AG09319 (cell line): ENCODE measurements around the gene PRDM16.

Experiments used
- DNase-seq: peaks from one replicate; pipeline ENCODE4 v3.0.0-alpha.2; 2010; ENCODE audit warnings: low read depth; ENCODE audit errors: extremely low read depth
- TF ChIP-seq, protein P1 (sequence below): IDR thresholded peaks from 2 replicates; pipeline ENCODE4 v1.5.1; 2011; ENCODE audit warnings: low read depth, mild to moderate bottlenecking, inconsistent platforms, low read length, moderate library complexity

The PRDM16 gene

DNA sequence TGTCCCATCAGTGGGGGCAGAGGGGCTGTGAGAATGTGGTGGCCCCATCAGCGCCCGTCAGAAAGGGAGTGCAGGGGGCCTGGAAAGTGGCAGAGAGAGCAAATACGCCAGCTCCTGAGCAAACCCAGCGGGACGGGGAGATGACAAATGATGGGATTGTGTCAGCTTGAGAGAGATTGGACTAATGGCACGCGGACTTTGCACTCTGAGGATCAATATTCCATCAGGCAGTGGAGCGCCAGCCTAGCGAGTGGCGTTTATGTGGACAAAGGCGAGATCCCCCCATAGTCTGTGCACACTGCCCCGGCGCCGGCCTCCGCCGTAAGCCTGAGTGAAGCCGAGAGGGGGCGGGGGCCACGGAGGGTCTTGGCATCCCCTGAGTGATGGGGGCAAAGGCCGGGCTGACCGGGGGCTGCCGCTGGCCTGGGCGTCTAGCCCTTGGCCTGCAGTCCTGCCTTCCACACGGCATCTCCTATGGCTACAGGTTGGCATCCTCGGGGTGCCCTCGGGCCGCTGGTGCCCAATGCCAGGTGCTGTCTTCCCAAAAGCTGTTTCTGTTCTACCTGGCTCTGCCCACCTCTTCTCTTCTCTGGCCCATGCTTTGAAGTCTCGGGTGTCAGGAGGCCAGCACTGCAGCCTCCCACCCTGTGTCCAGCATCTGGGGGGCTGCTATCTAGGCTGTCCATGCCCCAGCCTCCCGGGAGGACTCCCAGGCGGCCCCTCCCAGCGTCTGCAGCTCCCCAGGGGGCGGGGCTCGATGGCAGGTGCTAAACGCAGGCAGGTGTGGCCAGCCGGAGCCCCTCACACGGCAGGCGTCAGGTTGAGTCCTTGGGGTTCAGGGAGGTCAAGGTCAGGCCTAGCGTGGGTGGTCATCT, 46.5 kb downstream of the PRDM16 start:
- no peak for DNase-seq

DNA sequence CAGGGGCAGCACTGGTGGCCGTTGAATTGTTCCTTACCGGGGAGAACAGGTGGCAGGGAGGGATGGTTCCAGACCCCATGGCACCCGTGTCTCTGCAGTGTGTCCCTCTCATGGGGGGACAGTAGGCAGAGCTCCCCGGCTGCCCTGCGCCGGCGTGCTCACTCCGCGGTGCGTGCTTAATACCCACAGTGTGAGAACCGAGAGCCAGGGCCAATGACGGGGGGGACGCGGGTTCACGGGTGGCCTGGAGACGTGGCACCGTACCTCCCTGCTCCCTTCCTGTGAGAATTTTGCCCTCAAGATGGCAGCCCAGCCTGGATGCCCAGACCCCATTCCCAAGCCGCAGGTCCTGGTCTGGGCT, 47.1 kb downstream of the PRDM16 start:
- DNase-seq: no peak
- TF ChIP-seq, protein P1, sequence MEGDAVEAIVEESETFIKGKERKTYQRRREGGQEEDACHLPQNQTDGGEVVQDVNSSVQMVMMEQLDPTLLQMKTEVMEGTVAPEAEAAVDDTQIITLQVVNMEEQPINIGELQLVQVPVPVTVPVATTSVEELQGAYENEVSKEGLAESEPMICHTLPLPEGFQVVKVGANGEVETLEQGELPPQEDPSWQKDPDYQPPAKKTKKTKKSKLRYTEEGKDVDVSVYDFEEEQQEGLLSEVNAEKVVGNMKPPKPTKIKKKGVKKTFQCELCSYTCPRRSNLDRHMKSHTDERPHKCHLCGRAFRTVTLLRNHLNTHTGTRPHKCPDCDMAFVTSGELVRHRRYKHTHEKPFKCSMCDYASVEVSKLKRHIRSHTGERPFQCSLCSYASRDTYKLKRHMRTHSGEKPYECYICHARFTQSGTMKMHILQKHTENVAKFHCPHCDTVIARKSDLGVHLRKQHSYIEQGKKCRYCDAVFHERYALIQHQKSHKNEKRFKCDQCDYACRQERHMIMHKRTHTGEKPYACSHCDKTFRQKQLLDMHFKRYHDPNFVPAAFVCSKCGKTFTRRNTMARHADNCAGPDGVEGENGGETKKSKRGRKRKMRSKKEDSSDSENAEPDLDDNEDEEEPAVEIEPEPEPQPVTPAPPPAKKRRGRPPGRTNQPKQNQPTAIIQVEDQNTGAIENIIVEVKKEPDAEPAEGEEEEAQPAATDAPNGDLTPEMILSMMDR: no peak

More for the DNA sequence above, 46.5 kb downstream of the PRDM16 start:
- TF ChIP-seq, protein P1: no peak

DNA sequence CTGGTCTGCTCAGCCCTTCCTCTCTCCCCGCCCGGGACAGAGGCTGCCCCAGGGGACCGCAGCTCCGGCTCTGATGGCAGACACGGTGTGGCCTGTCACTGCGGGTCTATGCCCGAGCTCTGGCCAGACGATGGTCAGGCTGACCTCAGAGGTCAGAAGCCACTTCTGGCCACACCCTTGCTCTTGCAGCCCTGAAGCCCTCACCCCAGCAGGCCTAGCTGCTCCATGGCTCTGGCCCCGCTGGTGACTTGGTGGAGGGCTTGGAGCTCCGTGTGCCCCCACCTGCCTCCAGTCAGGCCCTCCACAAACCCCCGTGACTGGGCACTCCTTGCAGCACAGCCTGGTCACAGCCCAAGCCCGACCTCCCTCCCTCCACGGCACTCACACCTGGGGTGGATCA, 47.6 kb downstream of the PRDM16 start:
- TF ChIP-seq, protein P1: no peak
- no peak for DNase-seq

DNA sequence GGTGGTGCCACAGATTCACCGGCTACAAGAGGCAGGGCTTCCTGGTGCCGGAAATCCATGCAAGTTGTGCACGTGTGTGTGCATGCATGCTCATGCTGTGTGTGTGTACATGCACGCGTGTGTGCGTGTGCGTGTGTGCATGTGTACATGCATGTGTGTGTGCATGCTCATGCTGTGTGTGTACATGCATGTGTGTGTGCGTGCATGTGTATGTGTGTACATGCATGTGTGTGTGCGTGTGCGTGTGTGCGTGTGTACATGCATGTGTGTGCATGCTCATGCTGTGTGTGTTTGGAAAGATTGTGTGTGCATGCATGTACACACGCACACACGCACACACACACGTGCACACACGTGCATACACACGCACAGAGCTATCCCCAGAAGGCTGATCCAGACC, 48.9 kb downstream of the PRDM16 start:
- DNase-seq: no peak
- TF ChIP-seq, protein P1: no peak

DNA sequence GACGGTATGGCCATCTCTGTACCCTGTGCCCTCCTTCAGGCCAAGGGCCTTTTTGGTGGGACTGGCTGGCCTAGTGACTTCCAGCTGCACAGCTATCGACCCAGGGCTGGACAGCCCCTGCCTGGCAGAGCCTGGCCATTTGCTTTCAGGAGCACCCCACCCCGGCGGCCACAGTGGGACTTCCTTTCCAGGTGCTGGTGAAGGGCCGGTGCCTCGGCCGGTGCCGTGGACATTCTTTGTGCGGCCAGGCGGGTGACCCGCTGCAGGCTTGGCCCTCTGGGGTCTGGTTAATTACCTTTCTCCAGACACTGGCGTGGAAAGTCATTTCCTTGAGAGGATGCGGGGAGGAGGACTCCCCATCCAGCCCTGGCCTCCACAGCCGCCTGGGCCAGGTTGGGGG, 50.1 kb downstream of the PRDM16 start:
- no peak for DNase-seq
- TF ChIP-seq, protein P1: no peak

DNA sequence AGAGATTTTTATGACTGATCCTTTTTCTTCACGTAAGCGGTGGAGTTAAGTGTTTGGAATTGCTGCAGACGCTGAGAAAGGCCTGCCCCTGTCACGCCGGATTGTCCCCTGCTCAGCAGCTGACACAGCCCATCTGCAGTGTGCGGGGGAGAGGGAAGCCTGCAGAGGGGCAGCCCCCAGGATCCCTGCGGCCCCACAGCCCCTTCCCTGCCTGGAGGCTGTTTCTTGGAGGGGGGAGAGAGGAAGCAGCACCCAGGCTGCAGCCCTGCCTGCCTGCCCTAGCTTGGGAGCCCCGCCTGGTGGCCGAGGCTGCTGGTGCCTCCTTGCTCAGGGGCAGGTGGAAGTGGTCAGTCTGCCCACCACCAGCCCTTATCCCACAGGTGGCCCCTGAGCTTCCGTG, 50.7 kb downstream of the PRDM16 start:
- TF ChIP-seq, protein P1: no peak
- no peak for DNase-seq

DNA sequence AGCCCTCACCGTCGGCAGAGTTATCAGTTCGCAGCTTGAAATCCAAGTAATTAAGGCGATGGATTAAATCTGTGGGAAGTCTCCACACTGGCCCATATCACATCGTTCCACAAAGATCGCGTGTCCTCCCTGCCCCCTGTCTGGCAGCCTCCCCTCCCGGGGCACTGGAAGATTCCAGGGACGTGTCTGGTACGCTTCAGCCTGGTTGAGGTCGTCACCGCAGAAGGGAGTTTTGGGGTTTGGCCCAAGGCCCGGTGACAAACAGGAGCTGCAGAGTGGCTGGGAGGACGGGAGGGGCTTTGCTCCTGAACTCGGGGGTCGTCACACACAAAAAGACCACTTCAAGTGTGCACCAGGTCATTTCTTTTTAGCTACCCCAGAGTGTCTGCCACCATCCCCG, 51.1 kb downstream of the PRDM16 start:
- TF ChIP-seq, protein P1: no peak
- no peak for DNase-seq
